ENCODE data around the gene NCSTN. TPM values are rescaled to one million over a fixed set of nuclear protein-coding genes. Genes with fewer than 3 reads are reported as not detected.

NCSTN gene
- total and polyA plus RNA-seq, 10 of the 15 experiments (the other 5 are each of a cell fraction or from before 2014, with no cell fraction given), result 33.3 to 88.2 (median 60.4) TPM

GRCh38 chr1:160394673-160395072 lies 51.5 kb downstream of the NCSTN start:
- Histone ChIP-seq H2AFZ (ENCODE audit: control insufficient read depth, low read depth, low read length) (no peak overlapping the region), H3K9me3 (replicated peaks; ENCODE audit: control insufficient read depth, insufficient read depth, low read length) (no peaks in the 10 kb centered on the region), H3K9ac (ENCODE audit: control insufficient read depth, insufficient read depth, low read length) (no peak overlapping the region), H3K79me2 (ENCODE audit: control insufficient read depth, insufficient read depth, low read length) (no peaks in the 10 kb centered on the region), H3K36me3 (ENCODE audit: control insufficient read depth in 2 of 2, insufficient read depth in 2 of 2, low read length in 1 of 2) (no peaks in the 10 kb centered on the region), H3K27ac (ENCODE audit: control insufficient read depth, insufficient read depth) (no peak overlapping the region), H3K4me3 (no peak overlapping the region), H3K4me2 (ENCODE audit: control insufficient read depth, insufficient read depth) (no peak overlapping the region), H3K4me1 (ENCODE audit: control insufficient read depth, insufficient read depth, low read length) (no peaks in the 10 kb centered on the region), H3K27me3 (replicated peaks in 1 of 2; ENCODE audit: control insufficient read depth in 2 of 2, insufficient read depth in 2 of 2, low read length in 1 of 2) (peaks cover 0 to 4% of the 10 kb centered on the region in 2 experiments; a peak in 3 of 4 replicates), H4K20me1 (ENCODE audit: control insufficient read depth, insufficient read depth) (no peaks in the 10 kb centered on the region)
- ChIA-PET CTCF (interaction anchor here (1.3 to 1.8 kb wide), 2 partner anchors 18 to 103 kb away, joined by 3 to 6 read pairs; no protein-coding TSS in a partner anchor), POLR2A (no interaction called here), SMC1A (ENCODE audit: uncharacterized antibody, unreplicated experiment) (interaction anchor here (0.8 to 1.2 kb wide), 2 partner anchors 18 to 214 kb away, joined by 3 read pairs; no protein-coding TSS in a partner anchor), RAD21 (ENCODE audit: unreplicated experiment) (interaction anchor here (1.8 kb wide), 1 partner anchor 18 kb away, joined by 6 read pairs; no protein-coding TSS in a partner anchor)
- FAIRE-seq (no peak), ATAC-seq (no peak), DNase-seq (ENCODE audit: low read depth, low spot score) (no peak)
- in situ Hi-C loops (cut with MboI) (no loop called here), intact Hi-C loops (cut with micrococcal nuclease; ENCODE audit: unreplicated experiment) (no loop called here)
- WGBS (ENCODE audit: insufficient coverage, insufficient replicate concordance, low lambda C conversion rate, missing lambda C conversion rate), result 30% methylated on average over 8 of the region's 8 CpGs
- no TSS peak for BruUV-seq (replicated peaks)
- TF ChIP-seq NKRF (conservative IDR thresholded peaks at IDR 0.05), result no peak
- TF ChIP-seq IKZF2 (IDR thresholded peaks at IDR 0.05), result no peak
- TF ChIP-seq E2F8 (IDR thresholded peaks at IDR 0.05; ENCODE audit: low read depth, partially characterized antibody), result no peak
- no peak for TF ChIP-seq POLR2AphosphoS2 (IDR thresholded peaks at IDR 0.05; ENCODE audit: low read depth, low read length)
- no peak for TF ChIP-seq NFIC (IDR thresholded peaks at IDR 0.05; ENCODE audit: low read depth, low read length)
- no peak for TF ChIP-seq HDAC6 (IDR thresholded peaks at IDR 0.05; ENCODE audit: unreplicated experiment)
- no peak for TF ChIP-seq IRF4 (IDR thresholded peaks at IDR 0.05; ENCODE audit: low read depth, low read length)
- TF ChIP-seq PBX3 (IDR thresholded peaks at IDR 0.05; ENCODE audit: insufficient replicate concordance, low read depth, low read length), result no peak
- TF ChIP-seq ZNF217 (IDR thresholded peaks at IDR 0.05), result no peak
- no peak for TF ChIP-seq USF1 (IDR thresholded peaks at IDR 0.05; ENCODE audit: borderline replicate concordance, extremely low read length, insufficient read depth, low read depth, low read length)
- no peak for TF ChIP-seq ZBED1 (IDR thresholded peaks at IDR 0.05; ENCODE audit: borderline replicate concordance)
- TF ChIP-seq MEF2A (IDR thresholded peaks at IDR 0.05; ENCODE audit: insufficient read depth, low read depth, low read length), result no peak
- no peak for TF ChIP-seq BMI1 (IDR thresholded peaks at IDR 0.05; ENCODE audit: borderline replicate concordance)
- no peak for TF ChIP-seq NFYA (IDR thresholded peaks at IDR 0.05; ENCODE audit: borderline replicate concordance, low read depth, low read length)

Measured in GM12878 (cell line).